ENCODE data around the gene PTPN3. TPM values are rescaled to one million over a fixed set of nuclear protein-coding genes. Genes with fewer than 3 reads are reported as not detected.

PTPN3 gene
- total RNA-seq, 1 donor from 2014 or later, result 2.4 TPM

DNA sequence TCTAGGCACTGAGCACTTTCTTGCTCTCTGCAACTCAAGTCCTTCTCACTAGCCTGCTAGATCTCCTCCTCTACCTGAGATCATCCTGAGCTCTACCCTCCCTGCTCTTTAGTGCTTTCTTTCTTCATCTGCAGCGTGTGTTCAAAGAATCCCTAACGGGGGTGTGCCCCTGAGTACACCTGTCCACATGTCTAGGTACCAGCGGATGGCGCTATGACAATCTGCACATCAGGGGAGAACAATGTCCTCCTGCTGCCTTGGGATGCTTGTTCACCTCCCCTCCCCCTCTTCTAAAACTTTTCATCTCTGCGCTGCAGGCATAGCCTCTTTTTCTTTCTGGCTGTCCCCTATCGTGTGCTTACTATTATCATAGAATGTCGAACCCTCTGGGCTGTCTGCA is 42.7 kb downstream of the PTPN3 start:
- no peak overlapping the region for H3K9ac ChIP-seq
- H3K27me3 ChIP-seq, result no peaks in the 10 kb centered on the region
- Mint-ChIP-seq H3K9me3 (no peaks in the 10 kb centered on the region), H3K36me3 (no peaks in the 10 kb centered on the region), H3K4me1 (peaks cover 2% of the 10 kb centered on the region), H3K27ac (no peak overlapping the region), H3K4me3 (no peak overlapping the region), H3K27me3 (ENCODE audit: insufficient read depth, low read depth) (no peaks in the 10 kb centered on the region)
- no peaks in the 10 kb centered on the region for H3K9me3 ChIP-seq (ENCODE audit: low read depth)
- H3K4me3 ChIP-seq, result no peak overlapping the region
- H3K27ac ChIP-seq, result no peak overlapping the region
- H3K79me2 ChIP-seq (ENCODE audit: low read depth), result no peaks in the 10 kb centered on the region
- H2AFZ ChIP-seq (replicated peaks), result peak overlapping the region; percentile 1
- H3K4me2 ChIP-seq, result no peak overlapping the region
- TF ChIP-seq EZH2phosphoT487 (IDR thresholded peaks at IDR 0.05) (no peak), EZH2 (IDR thresholded peaks at IDR 0.05) (no peak)
- TF ChIP-seq, protein P1, sequence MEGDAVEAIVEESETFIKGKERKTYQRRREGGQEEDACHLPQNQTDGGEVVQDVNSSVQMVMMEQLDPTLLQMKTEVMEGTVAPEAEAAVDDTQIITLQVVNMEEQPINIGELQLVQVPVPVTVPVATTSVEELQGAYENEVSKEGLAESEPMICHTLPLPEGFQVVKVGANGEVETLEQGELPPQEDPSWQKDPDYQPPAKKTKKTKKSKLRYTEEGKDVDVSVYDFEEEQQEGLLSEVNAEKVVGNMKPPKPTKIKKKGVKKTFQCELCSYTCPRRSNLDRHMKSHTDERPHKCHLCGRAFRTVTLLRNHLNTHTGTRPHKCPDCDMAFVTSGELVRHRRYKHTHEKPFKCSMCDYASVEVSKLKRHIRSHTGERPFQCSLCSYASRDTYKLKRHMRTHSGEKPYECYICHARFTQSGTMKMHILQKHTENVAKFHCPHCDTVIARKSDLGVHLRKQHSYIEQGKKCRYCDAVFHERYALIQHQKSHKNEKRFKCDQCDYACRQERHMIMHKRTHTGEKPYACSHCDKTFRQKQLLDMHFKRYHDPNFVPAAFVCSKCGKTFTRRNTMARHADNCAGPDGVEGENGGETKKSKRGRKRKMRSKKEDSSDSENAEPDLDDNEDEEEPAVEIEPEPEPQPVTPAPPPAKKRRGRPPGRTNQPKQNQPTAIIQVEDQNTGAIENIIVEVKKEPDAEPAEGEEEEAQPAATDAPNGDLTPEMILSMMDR (IDR thresholded peaks at IDR 0.05), result peak; percentile 34
- no peaks in the 10 kb centered on the region for H4K20me1 ChIP-seq (ENCODE audit: low read depth)
- DNase-seq (ENCODE audit: low spot score), result peak; percentile 46
- H3K4me1 ChIP-seq, result no peaks in the 10 kb centered on the region
- H3K36me3 ChIP-seq, result no peaks in the 10 kb centered on the region
- H3F3A ChIP-seq (ENCODE audit: low read depth), result no peaks in the 10 kb centered on the region

DNA sequence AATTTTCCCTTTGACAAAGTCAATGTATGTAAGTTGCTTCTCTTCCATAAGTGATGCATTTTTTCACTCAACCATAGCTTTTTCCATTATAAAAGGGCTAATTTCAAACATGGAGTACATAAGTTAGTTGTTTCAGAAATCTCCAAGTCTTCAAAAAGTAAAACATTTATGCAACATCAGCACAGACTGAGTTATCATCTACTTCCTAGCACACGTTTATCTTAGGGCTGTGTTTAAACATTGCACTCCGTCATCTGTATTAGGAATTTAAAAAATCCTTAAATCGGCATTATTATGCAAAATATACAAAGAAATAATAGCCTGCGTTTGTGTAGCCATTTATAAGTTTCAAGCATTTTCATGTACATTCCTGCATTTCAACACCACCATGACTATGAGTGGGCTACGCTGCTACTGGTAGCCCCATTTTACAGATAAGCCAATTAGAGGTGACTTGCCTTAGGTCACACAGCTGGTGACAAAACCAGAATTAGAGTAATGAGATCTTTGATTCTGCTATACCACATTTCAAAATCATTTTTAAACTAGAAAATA is 43.4 kb downstream of the PTPN3 start:
- H3K27ac ChIP-seq, result no peak overlapping the region
- no peaks in the 10 kb centered on the region for H3F3A ChIP-seq (ENCODE audit: low read depth)
- no peak overlapping the region for H3K4me3 ChIP-seq
- no peaks in the 10 kb centered on the region for H3K27me3 ChIP-seq
- no peak overlapping the region for H3K4me2 ChIP-seq
- no peak overlapping the region for H2AFZ ChIP-seq (replicated peaks)
- no peak for DNase-seq (ENCODE audit: low spot score)
- Mint-ChIP-seq H3K9me3 (no peaks in the 10 kb centered on the region), H3K4me3 (no peak overlapping the region), H3K27me3 (ENCODE audit: insufficient read depth, low read depth) (no peaks in the 10 kb centered on the region), H3K27ac (no peak overlapping the region), H3K4me1 (peaks cover 2% of the 10 kb centered on the region), H3K36me3 (no peaks in the 10 kb centered on the region)
- no peaks in the 10 kb centered on the region for H3K79me2 ChIP-seq (ENCODE audit: low read depth)
- no peaks in the 10 kb centered on the region for H3K9me3 ChIP-seq (ENCODE audit: low read depth)
- no peak overlapping the region for H3K9ac ChIP-seq
- no peaks in the 10 kb centered on the region for H3K4me1 ChIP-seq
- no peaks in the 10 kb centered on the region for H3K36me3 ChIP-seq
- no peaks in the 10 kb centered on the region for H4K20me1 ChIP-seq (ENCODE audit: low read depth)
- TF ChIP-seq, protein P1 (IDR thresholded peaks at IDR 0.05), result no peak
- TF ChIP-seq EZH2phosphoT487 (IDR thresholded peaks at IDR 0.05), result no peak
- no peak for TF ChIP-seq EZH2 (IDR thresholded peaks at IDR 0.05)

DNA sequence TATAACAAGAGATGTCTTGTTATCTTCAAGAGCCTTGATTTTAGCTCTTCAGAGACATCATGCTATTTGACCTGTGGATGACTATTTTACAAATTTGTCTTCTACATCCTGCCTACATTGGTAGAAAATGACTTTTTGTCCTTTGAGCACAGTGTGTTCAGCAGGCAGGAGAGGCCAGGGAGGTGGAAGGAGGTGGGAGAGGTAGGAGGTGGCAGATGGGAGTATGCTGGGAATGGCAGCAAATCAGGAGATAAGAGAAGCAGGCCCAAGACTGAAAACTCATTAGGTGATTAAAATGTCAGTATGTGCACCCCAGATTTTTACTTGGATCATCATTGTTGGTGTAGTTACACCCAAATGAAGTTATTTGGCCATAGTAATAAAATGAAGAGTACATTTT is 44.1 kb downstream of the PTPN3 start:
- Histone ChIP-seq H4K20me1 (ENCODE audit: low read depth) (no peaks in the 10 kb centered on the region), H3K9me3 (ENCODE audit: low read depth) (no peaks in the 10 kb centered on the region), H3K4me1 (no peaks in the 10 kb centered on the region), H3K9ac (no peak overlapping the region), H3K79me2 (ENCODE audit: low read depth) (no peaks in the 10 kb centered on the region), H3K36me3 (no peaks in the 10 kb centered on the region), H3K4me2 (no peak overlapping the region), H3K27ac (no peak overlapping the region), H3F3A (ENCODE audit: low read depth) (no peaks in the 10 kb centered on the region), H3K27me3 (no peaks in the 10 kb centered on the region), H3K4me3 (no peak overlapping the region), H2AFZ (replicated peaks) (no peak overlapping the region)
- no peak for TF ChIP-seq EZH2 (IDR thresholded peaks at IDR 0.05)
- no peak for TF ChIP-seq EZH2phosphoT487 (IDR thresholded peaks at IDR 0.05)
- TF ChIP-seq, protein P1 (IDR thresholded peaks at IDR 0.05), result no peak
- Mint-ChIP-seq H3K36me3 (no peaks in the 10 kb centered on the region), H3K4me3 (no peak overlapping the region), H3K27me3 (ENCODE audit: insufficient read depth, low read depth) (no peaks in the 10 kb centered on the region), H3K4me1 (peaks cover 2% of the 10 kb centered on the region), H3K9me3 (no peaks in the 10 kb centered on the region), H3K27ac (no peak overlapping the region)
- DNase-seq (ENCODE audit: low spot score), result no peak
